SK-MEL-5 (cell line): ENCODE results near the gene NR2E3. TPM values are rescaled to one million over a fixed set of nuclear protein-coding genes. Genes with fewer than 3 reads are reported as not detected.

Experiments
- DNase-seq: peaks from one replicate; pipeline ENCODE4 v3.0.0-alpha.2; 2016; ENCODE audit warnings: low read depth, low spot score
- in situ Hi-C: cut with HindIII; loops from 2 replicates; pipeline ENCODE4 v1.10.0; 2016; ENCODE audit warnings: low sequenced_read_pairs, high pct_unique_total_duplicates, low pct_unique_long_range_greater_than_20kb
- polyA plus RNA-seq, 2 experiments: library from polyadenylated mRNA; depleted of rRNA; stranded (reverse); fragments of >200 nt; gene quantifications; 2 replicates each; pipeline ENCODE4 v1.2.3, GENCODE V29; 2015
- total RNA-seq: library from RNA; depleted of rRNA; stranded (reverse); fragments of >200 nt; shearing (Covaris generic); gene quantifications from 2 replicates; pipeline ENCODE4 v1.2.3, GENCODE V29; 2014; rRNA removed

Gene NR2E3
- total RNA-seq, result not detected in 2 replicates
- polyA plus RNA-seq (2015; cell fraction: cytosol; rRNA removed), result not detected in 2 replicates
- polyA plus RNA-seq (2015; cell fraction: nucleus; rRNA removed), result not detected in 2 replicates

GRCh38 chr15:71810256-71811035, at the start of gene NR2E3:
Gene NR2E3 (plus strand): TSS chr15:71810554. CDS start chr15:71810744, 190 bp downstream.
- DNase-seq, result no peak
- in situ Hi-C loops, result no loop called here

DNA sequence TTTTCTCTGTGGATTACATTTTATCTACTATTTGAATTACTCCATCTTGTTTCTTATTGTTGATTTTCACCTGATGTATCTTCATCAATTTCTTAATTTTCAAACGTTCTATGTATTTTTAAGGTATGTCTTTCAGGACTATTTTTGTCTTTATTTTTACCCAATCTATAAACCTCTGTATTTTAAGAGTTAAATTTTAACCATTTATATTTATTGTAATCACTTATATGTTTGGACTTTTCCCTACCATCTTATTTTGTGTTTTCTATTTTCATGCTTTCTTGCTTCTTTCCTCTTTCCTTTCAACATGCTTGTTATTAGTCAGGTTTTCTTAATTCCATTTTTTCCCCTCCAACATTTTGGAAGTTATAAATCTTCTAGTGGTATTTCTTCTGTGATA, 49.5 kb upstream of the NR2E3 start:
- in situ Hi-C loops, result no loop called here

DNA sequence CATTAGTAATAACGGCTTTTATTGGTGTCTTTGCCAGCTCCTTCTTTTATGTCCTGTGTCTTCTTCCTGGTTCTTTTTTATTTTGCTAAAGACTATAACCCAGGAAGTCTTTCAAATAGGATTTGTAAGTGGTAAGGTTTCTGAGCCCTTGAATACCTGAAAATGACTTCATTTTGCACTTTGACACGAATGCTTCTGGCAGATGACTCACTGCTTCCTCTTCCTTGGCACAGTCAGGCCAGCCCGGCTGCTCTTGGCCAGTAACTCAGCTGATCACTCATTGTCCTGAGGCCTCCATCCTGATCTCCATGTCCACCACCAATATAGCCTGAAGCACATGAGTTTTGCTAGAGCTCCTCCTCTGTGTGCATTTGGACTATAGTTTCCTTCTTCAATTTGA, 48.7 kb upstream of the NR2E3 start:
- no peak for DNase-seq
- in situ Hi-C loops, result no loop called here

More for the DNA sequence above, 49.5 kb upstream of the NR2E3 start:
- no peak for DNase-seq

DNA sequence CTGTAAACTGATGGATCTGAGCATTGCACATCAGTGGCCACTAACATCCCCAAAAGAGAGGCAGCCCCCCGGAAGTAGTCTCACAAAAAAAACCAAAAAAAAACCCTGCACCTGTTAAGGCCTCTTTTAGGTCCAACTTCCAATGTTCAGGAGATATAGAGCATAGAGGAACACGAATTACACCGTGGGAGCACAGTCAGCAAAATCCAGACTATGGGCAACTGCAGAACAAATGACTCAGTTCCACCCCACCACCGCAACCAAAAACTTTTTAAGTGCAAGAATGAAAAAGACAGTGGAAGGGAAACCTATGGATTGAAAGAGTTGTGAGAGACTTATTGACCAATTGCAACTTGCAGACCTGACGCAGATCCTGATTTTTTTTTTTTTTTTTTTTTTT, 42.2 kb upstream of the NR2E3 start:
- in situ Hi-C loops, result no loop called here
- no peak for DNase-seq

- in situ Hi-C loops, result no loop called here
- no peak for DNase-seq
Observed at GRCh38 chr15:71773206-71773859, 37.0 kb upstream of the NR2E3 start.

DNA sequence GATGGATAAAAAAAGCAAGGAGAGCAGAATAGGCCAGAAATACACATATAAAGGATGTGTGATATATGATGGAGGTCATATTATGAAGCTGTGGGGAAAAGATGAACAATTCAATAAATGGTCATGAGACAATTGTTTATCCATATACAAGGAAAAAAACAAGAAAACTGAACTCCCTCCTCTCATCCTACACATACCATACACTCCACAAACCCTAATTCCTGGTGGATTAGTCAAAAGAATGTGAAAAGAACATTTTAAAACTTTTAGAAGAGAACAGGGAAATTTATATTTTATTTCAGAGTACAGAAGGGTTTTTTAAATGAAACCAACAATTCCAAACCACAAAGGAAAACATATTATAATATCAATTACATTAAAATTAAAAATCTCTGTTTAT, 34.5 kb upstream of the NR2E3 start:
- DNase-seq, result no peak
- in situ Hi-C loops, result no loop called here

- no peak for DNase-seq
Observed at GRCh38 chr15:71776304-71776703, 34.0 kb upstream of the NR2E3 start.

GRCh38 chr15:71777216-71777943, 33.0 kb upstream of the NR2E3 start:
- no peak for DNase-seq
- in situ Hi-C loops, result no loop called here

More at GRCh38 chr15:71776304-71776703, 34.0 kb upstream of the NR2E3 start:
- in situ Hi-C loops, result no loop called here

GRCh38 chr15:71779073-71779797, 31.1 kb upstream of the NR2E3 start:
- in situ Hi-C loops, result no loop called here

DNA sequence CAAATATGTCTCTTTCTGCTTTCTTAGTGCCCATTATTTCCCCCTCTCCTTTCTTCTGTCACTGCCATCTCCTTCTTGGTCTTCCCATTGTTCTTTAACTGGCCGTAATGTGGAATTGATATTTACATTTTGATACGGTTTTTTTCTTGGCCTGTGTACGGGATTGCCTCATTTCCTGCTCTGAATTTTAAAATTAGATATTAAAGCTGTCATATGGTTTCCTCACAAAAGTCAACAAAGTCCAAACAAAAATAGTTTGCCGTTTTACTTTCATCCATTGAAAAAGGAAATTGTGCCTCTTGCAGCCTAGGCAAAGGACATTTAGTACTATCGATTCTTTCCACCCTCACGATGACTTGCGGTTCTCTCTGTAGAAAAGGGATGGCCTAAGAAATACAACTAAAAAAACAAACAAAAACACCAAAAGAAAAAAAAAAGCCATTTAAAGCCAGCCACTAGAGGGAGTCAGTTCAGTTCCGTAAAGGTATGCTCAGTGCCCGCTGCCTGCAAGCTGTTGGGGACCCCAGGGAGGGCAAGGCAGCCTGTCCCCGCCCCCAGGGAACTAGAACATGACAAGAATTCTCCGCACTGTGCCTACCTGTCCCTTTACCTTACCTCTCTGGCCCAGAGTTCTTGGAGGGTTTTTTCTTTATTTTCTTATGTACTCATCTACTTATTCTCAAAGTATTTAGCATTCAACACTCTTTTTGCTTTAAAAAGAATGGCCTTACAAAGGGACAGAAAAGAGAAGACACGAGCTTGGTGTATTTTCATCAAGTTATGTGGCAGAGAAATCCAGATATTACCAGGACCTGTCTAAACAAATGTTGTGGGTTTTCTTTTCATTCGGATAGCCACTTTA, 30.0 kb upstream of the NR2E3 start:
- DNase-seq, result peak; percentile 68
- in situ Hi-C loops, result no loop called here

More at GRCh38 chr15:71779073-71779797, 31.1 kb upstream of the NR2E3 start:
- peak; percentile 26 for DNase-seq

- DNase-seq, result no peak
- in situ Hi-C loops, result no loop called here
Observed at GRCh38 chr15:71781179-71781964, 29.0 kb upstream of the NR2E3 start.

- no peak for DNase-seq
- in situ Hi-C loops, result no loop called here
Observed at GRCh38 chr15:71781965-71782265, 28.4 kb upstream of the NR2E3 start.

DNA sequence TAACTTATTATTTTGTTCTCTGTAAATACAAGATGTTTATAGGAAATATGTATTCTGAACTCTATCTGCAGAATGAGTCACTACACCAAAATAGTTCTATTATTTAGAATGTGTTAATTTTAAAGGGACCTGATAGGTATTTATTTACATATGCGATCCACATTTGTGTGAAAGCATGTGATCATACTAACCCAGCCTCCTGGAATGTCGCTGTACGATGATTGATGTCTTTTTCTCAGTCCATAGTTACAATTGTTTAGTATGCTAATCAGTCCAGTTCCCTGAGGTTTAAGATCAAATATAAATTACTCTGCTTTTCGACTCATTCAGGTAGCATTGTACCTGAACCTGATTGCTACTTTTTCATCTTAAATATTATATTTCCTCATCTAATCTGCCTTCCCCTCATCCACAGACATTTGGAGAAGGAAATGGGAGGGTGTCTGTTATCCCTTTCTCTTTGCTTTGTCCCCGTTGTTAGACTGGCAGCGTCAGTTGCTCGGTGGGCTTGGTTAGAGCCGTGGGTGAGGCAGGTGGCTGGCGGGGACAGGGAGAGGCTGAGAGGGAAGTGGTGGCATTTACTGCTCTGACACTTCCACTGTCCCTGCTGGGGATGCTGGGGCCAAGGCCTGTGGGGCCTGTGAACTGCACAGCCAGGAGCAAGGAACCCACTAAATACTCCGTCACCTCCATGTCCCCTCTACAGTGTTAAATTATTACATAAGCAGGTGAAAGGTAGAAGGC, 27.8 kb upstream of the NR2E3 start:
- in situ Hi-C loops, result no loop called here
- DNase-seq, result no peak

DNA sequence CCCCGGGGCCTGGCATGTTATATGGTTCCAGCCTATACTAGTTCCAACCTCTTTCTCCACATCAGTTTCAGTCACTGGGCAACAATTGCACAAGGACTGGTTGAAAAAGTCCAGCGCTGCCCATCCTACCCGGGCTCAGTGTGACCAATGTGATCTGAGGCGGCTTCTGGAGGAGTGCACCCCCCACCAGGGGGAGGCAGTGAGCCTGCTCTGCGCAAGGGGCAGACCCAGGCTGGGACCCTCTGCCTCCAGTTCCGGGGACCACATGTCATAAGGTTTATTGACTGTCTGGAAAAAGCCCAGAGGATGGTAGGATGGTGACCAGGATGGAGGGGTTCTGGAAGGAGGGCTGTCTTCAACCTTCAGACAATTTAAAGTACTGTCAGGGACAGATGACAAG, 25.6 kb upstream of the NR2E3 start:
- in situ Hi-C loops, result no loop called here
- no peak for DNase-seq

DNA sequence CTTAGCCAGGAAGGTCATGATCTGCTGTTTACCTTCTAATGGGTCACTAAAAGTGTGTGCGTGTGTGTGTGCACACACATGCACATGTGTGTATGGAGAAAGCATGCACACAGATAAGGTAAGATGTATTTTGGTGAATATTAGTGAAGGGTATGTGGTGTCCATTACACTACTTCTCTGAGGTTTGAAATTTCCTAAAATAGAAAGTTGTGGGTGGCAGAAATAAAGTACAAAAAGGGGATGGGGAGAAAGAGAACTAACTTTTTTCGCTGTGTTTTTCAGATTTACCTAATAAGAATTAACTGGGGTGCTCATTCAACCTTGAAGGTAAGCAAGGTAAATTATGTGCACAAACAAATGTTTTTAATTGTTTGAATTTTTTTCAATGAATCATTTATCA, 24.4 kb upstream of the NR2E3 start:
- no peak for DNase-seq
- in situ Hi-C loops, result no loop called here

- DNase-seq, result no peak
- in situ Hi-C loops, result no loop called here
Observed at GRCh38 chr15:71786673-71787072, 23.7 kb upstream of the NR2E3 start.
